CD4-positive, alpha-beta T cell treated with Interleukin-17A for 1 hour (primary cell): Measurements from ENCODE around the gene EHF.

ENCODE experiments used
- DNase-seq: peaks from one replicate; pipeline ENCODE4 v3.0.0-alpha.2; 2020

The EHF gene

GRCh38 chr11:34603129-34604001, 17.5 kb upstream of the EHF start:
- DNase-seq = no peak

- no peak for DNase-seq
Measured at GRCh38 chr11:34604145-34604544, 16.7 kb upstream of the EHF start.

GRCh38 chr11:34604911-34605310, 16.0 kb upstream of the EHF start:
- DNase-seq = no peak

- DNase-seq = no peak
Measured at GRCh38 chr11:34605481-34606325, 15.2 kb upstream of the EHF start.

- no peak for DNase-seq
Measured at GRCh38 chr11:34606326-34607120, 14.4 kb upstream of the EHF start.

- DNase-seq = no peak
Measured at GRCh38 chr11:34609187-34609751, 11.6 kb upstream of the EHF start.

GRCh38 chr11:34609850-34610249, 11.0 kb upstream of the EHF start:
- no peak for DNase-seq

GRCh38 chr11:34610324-34611041, 10.4 kb upstream of the EHF start:
- DNase-seq = no peak

- no peak for DNase-seq
Measured at GRCh38 chr11:34613015-34613414, 7.9 kb upstream of the EHF start.

GRCh38 chr11:34613552-34614056, 7.3 kb upstream of the EHF start:
- peak; percentile 3 for DNase-seq

GRCh38 chr11:34614344-34615104, 6.4 kb upstream of the EHF start:
- DNase-seq = no peak

- no peak for DNase-seq
Measured at GRCh38 chr11:34616086-34616485, 4.8 kb upstream of the EHF start.

GRCh38 chr11:34616830-34617504, 3.9 kb upstream of the EHF start:
- no peak for DNase-seq

GRCh38 chr11:34618406-34618805, 2.5 kb upstream of the EHF start:
- DNase-seq = no peak

- DNase-seq = no peak
Measured at GRCh38 chr11:34619062-34619516, 1.8 kb upstream of the EHF start.

GRCh38 chr11:34620202-34620601, 691 bp upstream of the EHF start:
- no peak for DNase-seq

- DNase-seq = no peak
Measured at GRCh38 chr11:34621876-34622275, 983 bp downstream of the EHF start.

- DNase-seq = no peak
Measured at GRCh38 chr11:34623463-34623862, 2.6 kb downstream of the EHF start.

- DNase-seq = peak; percentile 35
Measured at GRCh38 chr11:34624069-34624468, 3.2 kb downstream of the EHF start.

- no peak for DNase-seq
Measured at GRCh38 chr11:34625576-34625975, 4.7 kb downstream of the EHF start.
